ENCODE measurements around the gene SREBF2.
A peak's percentile ranks its signal among the peaks of the same experiment; 100 is the strongest.

Gene SREBF2

GRCh38 chr22:41799486-41800347, 33.2 kb upstream of the SREBF2 start:
- H3K27me3 ChIP-seq (ENCODE audit: control insufficient read depth in 3 of 3, insufficient read depth in 3 of 3, low read depth in 1 of 3, low read length in 3 of 3), result no peaks in the 10 kb centered on the region
- peak overlapping the region; percentile 11 for H2BK15ac ChIP-seq (ENCODE audit: low read length)
- H3K79me1 ChIP-seq (ENCODE audit: low read depth, low read length), result peaks cover 3% of the 10 kb centered on the region
- no peaks in the 10 kb centered on the region for H3K36me3 ChIP-seq (replicated peaks in 1 of 2; ENCODE audit: control insufficient read depth in 2 of 2, insufficient read depth in 2 of 2, low read length in 2 of 2)
- H3K23ac ChIP-seq (ENCODE audit: low read depth, low read length, poor library complexity), result peak overlapping the region; percentile 29
- peak overlapping the region; percentile 1 for H3K4ac ChIP-seq (ENCODE audit: low read length)
- H2BK5ac ChIP-seq (ENCODE audit: low read length), result peak overlapping the region; percentile 92
- H4K8ac ChIP-seq (ENCODE audit: low read depth, low read length), result peak overlapping the region; percentile 96
- H3K4me2 ChIP-seq (ENCODE audit: insufficient read depth, low read length, poor library complexity, severe bottlenecking), result peak overlapping the region; percentile 65
- no CpG with 5 or more reads among the region's 38 CpGs for WGBS, 2 donors (ENCODE audit: extremely low coverage in 2 of 2, insufficient read length in 2 of 2, insufficient replicate concordance in 1 of 2)
- H2BK120ac ChIP-seq (ENCODE audit: low read depth, low read length), result peak overlapping the region; percentile 16
- no peak overlapping the region for H3K14ac ChIP-seq (ENCODE audit: low read length)
- peaks cover 0 to 2% of the 10 kb centered on the region in 2 donors for H3K9me3 ChIP-seq (replicated peaks in 1 of 2; ENCODE audit: control insufficient read depth in 2 of 2, insufficient read depth in 1 of 2, low read depth in 1 of 2, low read length in 2 of 2)
- H3K18ac ChIP-seq (ENCODE audit: low read length), result peak overlapping the region; percentile 94
- peaks cover 8 to 9% of the 10 kb centered on the region in 2 donors for H3K4me1 ChIP-seq (ENCODE audit: control insufficient read depth in 2 of 2, insufficient read depth in 1 of 2, low read depth in 1 of 2, low read length in 2 of 2)
- H4K91ac ChIP-seq (ENCODE audit: low read depth, low read length, poor library complexity), result no peak overlapping the region
- peak overlapping the region; percentile 77 for H3K27ac ChIP-seq (replicated peaks; ENCODE audit: low read length)
- peak; percentile 12 for DNase-seq (ENCODE audit: low spot score)
- H2AK5ac ChIP-seq (ENCODE audit: low read depth, low read length), result peak overlapping the region; percentile 95
- peak overlapping the region; percentile 67 to 75 for H3K4me3 ChIP-seq (ENCODE audit: low read length in 2 of 2)
- peak overlapping the region; percentile 93 for H2AFZ ChIP-seq (ENCODE audit: low read length)
- H3K9ac ChIP-seq (ENCODE audit: low read depth, low read length, poor library complexity), result peak overlapping the region; percentile 78
- H2BK12ac ChIP-seq (ENCODE audit: low read length), result peak overlapping the region; percentile 92

- Histone ChIP-seq H2BK120ac (ENCODE audit: low read depth, low read length) (peak within 1 kb of the TSS; percentile 16), H3K14ac (ENCODE audit: low read length) (peak within 1 kb of the TSS; percentile 39), H2AFZ (ENCODE audit: low read length) (peak within 1 kb of the TSS; percentile 93), H3K27me3 (ENCODE audit: control insufficient read depth in 3 of 3, insufficient read depth in 3 of 3, low read depth in 1 of 3, low read length in 3 of 3) (no peaks in the 10 kb centered on the region), H3K4me3 (ENCODE audit: low read length in 2 of 2) (peak within 1 kb of the TSS; percentile 67 to 92), H3K18ac (ENCODE audit: low read length) (peak within 1 kb of the TSS; percentile 94), H3K9me3 (replicated peaks in 1 of 2; ENCODE audit: control insufficient read depth in 2 of 2, insufficient read depth in 1 of 2, low read depth in 1 of 2, low read length in 2 of 2) (peaks cover 0 to under 1% of the 10 kb centered on the region in 2 donors), H3K23ac (ENCODE audit: low read depth, low read length, poor library complexity) (peak within 1 kb of the TSS; percentile 99), H3K4ac (ENCODE audit: low read length) (peak within 1 kb of the TSS; percentile 1), H3K4me1 (ENCODE audit: control insufficient read depth in 2 of 2, insufficient read depth in 1 of 2, low read depth in 1 of 2, low read length in 2 of 2) (peaks cover 8 to 9% of the 10 kb centered on the region in 2 donors), H4K91ac (ENCODE audit: low read depth, low read length, poor library complexity) (no peak within 1 kb of the TSS), H2BK5ac (ENCODE audit: low read length) (peak within 1 kb of the TSS; percentile 92), H2AK5ac (ENCODE audit: low read depth, low read length) (peak within 1 kb of the TSS; percentile 95), H3K27ac (replicated peaks; ENCODE audit: low read length) (peak within 1 kb of the TSS; percentile 77), H3K79me1 (ENCODE audit: low read depth, low read length) (peaks cover 3% of the 10 kb centered on the region), H3K36me3 (replicated peaks in 1 of 2; ENCODE audit: control insufficient read depth in 2 of 2, insufficient read depth in 2 of 2, low read length in 2 of 2) (no peaks in the 10 kb centered on the region), H2BK15ac (ENCODE audit: low read length) (peak within 1 kb of the TSS; percentile 11), H2BK12ac (ENCODE audit: low read length) (peak within 1 kb of the TSS; percentile 92), H4K8ac (ENCODE audit: low read depth, low read length) (peak within 1 kb of the TSS; percentile 96), H3K9ac (ENCODE audit: low read depth, low read length, poor library complexity) (peak within 1 kb of the TSS; percentile 87), H3K4me2 (ENCODE audit: insufficient read depth, low read length, poor library complexity, severe bottlenecking) (peak within 1 kb of the TSS; percentile 65)
- no CpG with 5 or more reads among the region's 52 CpGs for WGBS, 2 donors (ENCODE audit: extremely low coverage in 2 of 2, insufficient read length in 2 of 2, insufficient replicate concordance in 1 of 2)
- DNase-seq (ENCODE audit: low spot score), result peak; percentile 79
Measured at GRCh38 chr22:41800348-41801146, 32.4 kb upstream of the SREBF2 start, which contains the start of gene CCDC134. Gene CCDC134, plus strand, starts transcription at chr22:41800679. Its CDS starts 8,212 bp downstream, at chr22:41808891.

- H3K4me2 ChIP-seq (ENCODE audit: insufficient read depth, low read length, poor library complexity, severe bottlenecking), result peak overlapping the region; percentile 65
- H2BK12ac ChIP-seq (ENCODE audit: low read length), result no peak overlapping the region
- H3K4me3 ChIP-seq (ENCODE audit: low read length in 2 of 2), result peak overlapping the region; percentile 67 to 92
- H3K4me1 ChIP-seq (ENCODE audit: control insufficient read depth in 2 of 2, insufficient read depth in 1 of 2, low read depth in 1 of 2, low read length in 2 of 2), result peaks cover 8 to 9% of the 10 kb centered on the region in 2 donors
- H3K14ac ChIP-seq (ENCODE audit: low read length), result no peak overlapping the region
- peaks cover 3% of the 10 kb centered on the region for H3K79me1 ChIP-seq (ENCODE audit: low read depth, low read length)
- no peak overlapping the region for H4K8ac ChIP-seq (ENCODE audit: low read depth, low read length)
- H3K27ac ChIP-seq (replicated peaks; ENCODE audit: low read length), result no peak overlapping the region
- no peak overlapping the region for H2BK5ac ChIP-seq (ENCODE audit: low read length)
- no peak for DNase-seq (ENCODE audit: low spot score)
- no peak overlapping the region for H3K4ac ChIP-seq (ENCODE audit: low read length)
- no peak overlapping the region for H3K18ac ChIP-seq (ENCODE audit: low read length)
- H2BK120ac ChIP-seq (ENCODE audit: low read depth, low read length), result no peak overlapping the region
- WGBS, 2 donors (ENCODE audit: extremely low coverage in 2 of 2, insufficient read length in 2 of 2, insufficient replicate concordance in 1 of 2), result no CpG with 5 or more reads among the region's 4 CpGs
- no peaks in the 10 kb centered on the region for H3K27me3 ChIP-seq (ENCODE audit: control insufficient read depth in 3 of 3, insufficient read depth in 3 of 3, low read depth in 1 of 3, low read length in 3 of 3)
- H2AK5ac ChIP-seq (ENCODE audit: low read depth, low read length), result no peak overlapping the region
- H2BK15ac ChIP-seq (ENCODE audit: low read length), result no peak overlapping the region
- no peaks in the 10 kb centered on the region for H3K36me3 ChIP-seq (replicated peaks in 1 of 2; ENCODE audit: control insufficient read depth in 2 of 2, insufficient read depth in 2 of 2, low read length in 2 of 2)
- peak overlapping the region; percentile 93 for H2AFZ ChIP-seq (ENCODE audit: low read length)
- H3K9ac ChIP-seq (ENCODE audit: low read depth, low read length, poor library complexity), result peak overlapping the region; percentile 87
- H3K9me3 ChIP-seq (replicated peaks in 1 of 2; ENCODE audit: control insufficient read depth in 2 of 2, insufficient read depth in 1 of 2, low read depth in 1 of 2, low read length in 2 of 2), result no peaks in the 10 kb centered on the region
- no peak overlapping the region for H4K91ac ChIP-seq (ENCODE audit: low read depth, low read length, poor library complexity)
- no peak overlapping the region for H3K23ac ChIP-seq (ENCODE audit: low read depth, low read length, poor library complexity)
Measured at GRCh38 chr22:41801147-41801819, 31.6 kb upstream of the SREBF2 start.
